Gastroesophageal sphincter (tissue), 3 donors: Measurements from ENCODE around the gene MORF4L1.

Experiments used
- CTCF ChIP-seq, 4 experiments: fragments of 200-600 bp in 2 of 4; fragments of 450-650 bp in 2 of 4; sonication (generic) in 1 of 4; IDR thresholded peaks; one replicate each; pipeline ENCODE4 v1.5.1; 2017 to 2019; ENCODE audit warnings: antibody characterized with exemption in 4 of 4, mild to moderate bottlenecking in 2 of 4, moderate library complexity in 2 of 4
- EP300 ChIP-seq: sonication (generic); formaldehyde crosslinking; IDR thresholded peaks from one replicate; pipeline ENCODE4 v1.6.1; 2017; ENCODE audit warnings: antibody characterized with exemption, mild to moderate bottlenecking
- POLR2A ChIP-seq, 2 donors: fragments of 450-650 bp; IDR thresholded peaks; one replicate each; pipeline ENCODE4 v1.6.1; 2017; ENCODE audit warnings: antibody characterized with exemption in 2 of 2, mild to moderate bottlenecking in 2 of 2, moderate library complexity in 1 of 2
- POLR2AphosphoS5 ChIP-seq: sonication (generic); formaldehyde crosslinking; IDR thresholded peaks from one replicate; pipeline ENCODE4 v1.6.1; 2017; ENCODE audit warnings: antibody characterized with exemption

GRCh38 chr15:78913012-78913411, 40.3 kb downstream of the MORF4L1 start:
- TF ChIP-seq EP300: no peak
- TF ChIP-seq CTCF (IDR thresholded peaks at IDR 0.05): no peak
- TF ChIP-seq POLR2A (IDR thresholded peaks at IDR 0.05): no peak
- no peak for TF ChIP-seq POLR2AphosphoS5
